SW480 (cell line): ENCODE measurements around the gene RNF44.

Experiments used
- DNase-seq: peaks from one replicate; pipeline ENCODE4 v3.0.0-alpha.2; 2016; ENCODE audit warnings: low spot score

The RNF44 gene

GRCh38 chr5:176535664-176536131, 1.5 kb downstream of the RNF44 start:
- no peak for DNase-seq

- DNase-seq = no peak
Observed at GRCh38 chr5:176535101-176535663, 2.0 kb downstream of the RNF44 start.

GRCh38 chr5:176534640-176535039, 2.6 kb downstream of the RNF44 start:
- no peak for DNase-seq

GRCh38 chr5:176533894-176534611, 3.1 kb downstream of the RNF44 start:
- no peak for DNase-seq

- DNase-seq = no peak
Observed at GRCh38 chr5:176533390-176533789, 3.8 kb downstream of the RNF44 start.

- DNase-seq = no peak
Observed at GRCh38 chr5:176532795-176533194, 4.4 kb downstream of the RNF44 start.

- no peak for DNase-seq
Observed at GRCh38 chr5:176531902-176532493, 5.2 kb downstream of the RNF44 start.

GRCh38 chr5:176530983-176531901, 6.0 kb downstream of the RNF44 start:
- DNase-seq = no peak

- DNase-seq = no peak
Observed at GRCh38 chr5:176530393-176530982, 6.7 kb downstream of the RNF44 start.

GRCh38 chr5:176529741-176530141, 7.5 kb downstream of the RNF44 start:
- no peak for DNase-seq

GRCh38 chr5:176529116-176529740, 8.0 kb downstream of the RNF44 start:
- DNase-seq = no peak

- DNase-seq = no peak
Observed at GRCh38 chr5:176528761-176529115, 8.5 kb downstream of the RNF44 start.

GRCh38 chr5:176528301-176528700, 8.9 kb downstream of the RNF44 start:
- DNase-seq = no peak

GRCh38 chr5:176527246-176528222, 9.7 kb downstream of the RNF44 start:
- no peak for DNase-seq

GRCh38 chr5:176526462-176526861, 10.7 kb downstream of the RNF44 start:
- DNase-seq = no peak

GRCh38 chr5:176525677-176526076, 11.5 kb downstream of the RNF44 start:
- DNase-seq = no peak

- DNase-seq = no peak
Observed at GRCh38 chr5:176524987-176525386, 12.2 kb downstream of the RNF44 start.

- DNase-seq = no peak
Observed at GRCh38 chr5:176524138-176524537, 13.1 kb downstream of the RNF44 start.

- DNase-seq = no peak
Observed at GRCh38 chr5:176521699-176522263, 15.4 kb downstream of the RNF44 start.

GRCh38 chr5:176521286-176521685, 15.9 kb downstream of the RNF44 start:
- DNase-seq = no peak
